ENCODE measurements around the gene MYO5B. TPM values are rescaled to one million over a fixed set of nuclear protein-coding genes. Genes with fewer than 3 reads are reported as not detected.

The MYO5B gene
- total RNA-seq, 2 experiments from 2014 or later = not detected

DNA sequence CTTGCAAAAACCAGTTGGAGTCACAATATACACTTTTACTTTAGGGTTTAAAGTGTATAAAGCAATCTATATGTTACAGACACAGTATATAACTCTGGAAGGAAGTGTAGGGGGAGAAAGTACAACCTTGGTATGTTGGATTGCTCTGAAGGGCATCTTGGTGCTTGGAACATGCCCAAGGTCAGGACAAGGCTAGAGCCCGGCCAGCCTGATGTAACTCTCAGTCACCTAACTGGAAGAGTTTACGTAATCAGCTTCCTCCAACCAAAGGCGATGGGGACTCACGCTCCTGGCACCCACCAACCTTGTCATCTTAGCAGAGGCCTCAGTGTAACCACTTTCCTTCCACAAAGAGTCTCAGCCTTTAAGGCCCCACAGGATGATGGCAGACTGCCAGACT lies 200.5 kb downstream of the MYO5B start:
- intact Hi-C loops (cut with DNase I, micrococcal nuclease) = no loop called here
- H3K9me3 ChIP-seq (ENCODE audit: control insufficient read depth in 1 of 2, insufficient read depth in 1 of 2, low read length in 2 of 2) = no peaks in the 10 kb centered on the region
- Mint-ChIP-seq H3K36me3 (ENCODE audit: low read depth) (no peaks in the 10 kb centered on the region), H3K27ac (no peak overlapping the region), H3K27me3 (peaks cover 3% of the 10 kb centered on the region), H3K9me3 (no peaks in the 10 kb centered on the region), H3K4me3 (no peak overlapping the region), H3K4me1 (ENCODE audit: low read depth) (no peaks in the 10 kb centered on the region)
- ATAC-seq (ENCODE audit: poor library complexity) (no peak), DNase-seq (no peak)
- no peaks in the 10 kb centered on the region for H3K36me3 ChIP-seq (ENCODE audit: insufficient read depth, low read length)
- CTCF ChIA-PET = no interaction called here
- H3K4me3 ChIP-seq (ENCODE audit: low read length) = no peak overlapping the region
- no peak overlapping the region for H3K27ac ChIP-seq (ENCODE audit: low read depth in 1 of 2, low read length in 2 of 2)
- no peak for TF ChIP-seq CTCF (IDR thresholded peaks at IDR 0.05)
- POLR2A ChIA-PET = no interaction called here
- H3K27me3 ChIP-seq (ENCODE audit: control insufficient read depth in 1 of 2, insufficient read depth in 2 of 2, low read length in 2 of 2) = no peaks in the 10 kb centered on the region
- H3K4me1 ChIP-seq (ENCODE audit: insufficient read depth, low read length) = no peaks in the 10 kb centered on the region

- H3K27me3 Mint-ChIP-seq = no peaks in the 10 kb centered on the region
- H3K4me3 Mint-ChIP-seq = no peak overlapping the region
- no peak for DNase-seq
- Histone ChIP-seq H3K9me3 (ENCODE audit: control insufficient read depth in 1 of 2, insufficient read depth in 1 of 2, low read length in 2 of 2) (no peaks in the 10 kb centered on the region), H3K4me3 (ENCODE audit: low read length) (no peak overlapping the region), H3K27ac (ENCODE audit: low read depth in 1 of 2, low read length in 2 of 2) (no peak overlapping the region), H3K4me1 (ENCODE audit: insufficient read depth, low read length) (no peaks in the 10 kb centered on the region), H3K27me3 (ENCODE audit: control insufficient read depth in 1 of 2, insufficient read depth in 2 of 2, low read length in 2 of 2) (no peaks in the 10 kb centered on the region), H3K36me3 (ENCODE audit: insufficient read depth, low read length) (no peaks in the 10 kb centered on the region)
- no peaks in the 10 kb centered on the region for H3K9me3 Mint-ChIP-seq
- no peak overlapping the region for H3K27ac Mint-ChIP-seq
- no peaks in the 10 kb centered on the region for H3K36me3 Mint-ChIP-seq (ENCODE audit: low read depth)
- H3K4me1 Mint-ChIP-seq (ENCODE audit: low read depth) = no peaks in the 10 kb centered on the region
- POLR2A ChIA-PET = no interaction called here
- CTCF ChIA-PET = no interaction called here
- no peak for ATAC-seq (ENCODE audit: poor library complexity)
- TF ChIP-seq CTCF (IDR thresholded peaks at IDR 0.05) = no peak
- intact Hi-C loops (cut with DNase I, micrococcal nuclease) = no loop called here
Observed at GRCh38 chr18:49993299-49993698, 201.6 kb downstream of the MYO5B start.

- Histone ChIP-seq H3K36me3 (ENCODE audit: insufficient read depth, low read length) (no peaks in the 10 kb centered on the region), H3K4me3 (ENCODE audit: low read length) (no peak overlapping the region), H3K4me1 (ENCODE audit: insufficient read depth, low read length) (no peaks in the 10 kb centered on the region), H3K9me3 (ENCODE audit: control insufficient read depth in 1 of 2, insufficient read depth in 1 of 2, low read length in 2 of 2) (no peaks in the 10 kb centered on the region), H3K27ac (ENCODE audit: low read depth in 1 of 2, low read length in 2 of 2) (no peak overlapping the region), H3K27me3 (ENCODE audit: control insufficient read depth in 1 of 2, insufficient read depth in 2 of 2, low read length in 2 of 2) (no peaks in the 10 kb centered on the region)
- ChIA-PET POLR2A (no interaction called here), CTCF (no interaction called here)
- H3K4me1 Mint-ChIP-seq (ENCODE audit: low read depth) = no peaks in the 10 kb centered on the region
- H3K27ac Mint-ChIP-seq = no peak overlapping the region
- H3K27me3 Mint-ChIP-seq = no peaks in the 10 kb centered on the region
- H3K9me3 Mint-ChIP-seq = no peaks in the 10 kb centered on the region
- TF ChIP-seq CTCF (IDR thresholded peaks at IDR 0.05) = no peak
- ATAC-seq (ENCODE audit: poor library complexity) (no peak), DNase-seq (no peak)
- no peak overlapping the region for H3K4me3 Mint-ChIP-seq
- H3K36me3 Mint-ChIP-seq (ENCODE audit: low read depth) = no peaks in the 10 kb centered on the region
- intact Hi-C loops (cut with DNase I, micrococcal nuclease) = no loop called here
Observed at GRCh38 chr18:49988733-49989132, 206.2 kb downstream of the MYO5B start.
